Heart left ventricle (tissue), 13 donors: Measurements from ENCODE around the gene STK4.

Experiments
- POLR2A ChIP-seq, 2 donors: fragments of 450-650 bp; IDR thresholded peaks; one replicate each; pipeline ENCODE4 v1.6.1; 2017; ENCODE audit warnings: antibody characterized with exemption in 2 of 2, mild to moderate bottlenecking in 2 of 2, moderate library complexity in 2 of 2
- TF ChIP-seq, protein P1 (sequence below), 12 donors: fragments of 200-600 bp; sonication (generic) in 4 of 12; IDR thresholded peaks; one replicate each; pipeline versions ENCODE4 v1.5.0 to v1.8.0; 2018 to 2022; ENCODE audit warnings: antibody characterized with exemption in 12 of 12, mild to moderate bottlenecking in 5 of 12
- donor health status: ischemic (EF 13 %, LVEDD 7.1; RV severe dilation, severe dysfunction).
- donor health status: DM: no; HTN: yes; CAD: no.
- donor health status: DM: no; HTN: no; CAD: no.
- donor health status: ischemic (EF 25% LVEDD 6.9; RV normal size, moderate dysfunction).
- donor health status: ischemic (EF 25% LVEDD 5.7; RV mildly dilated, moderate dysfunction).
- donor health status: ischemic (EF 35%, LVEDD 5.7; RV mildly dilated, moderate dysfunction).
- donor health status: nonischemic (EF 11% LVEDD 7.7; RV severe dilation, severe dysfunction).
- donor health status: DM: yes; HTN: yes; CAD: no.
- donor health status: PGD.
- donor health status: ischemic (EF 29% LVEDD 5.4; RV normal size, mild dysfunction).
- donor health status: nonischemic (EF 23%, LVEDD 6.1; RV moderate dilation, normal function).

DNA sequence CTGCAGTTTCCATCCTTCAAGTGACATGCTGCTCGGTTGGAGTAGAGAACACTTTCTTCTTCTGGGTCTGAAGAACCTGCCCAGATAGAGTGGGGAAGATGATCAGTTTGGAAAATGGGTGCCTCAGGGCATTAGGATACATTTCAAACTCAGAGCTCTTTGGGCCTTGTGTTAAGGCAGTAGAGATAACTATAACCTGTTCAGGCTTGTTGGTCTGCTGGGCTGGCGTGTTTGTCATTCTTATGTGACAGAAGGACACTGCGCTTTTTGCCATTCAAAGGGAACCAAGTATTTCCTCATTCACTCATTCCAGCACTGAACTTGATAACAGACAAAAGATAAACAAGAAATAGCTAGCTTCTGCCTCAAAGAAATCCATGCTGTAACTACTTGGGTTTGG lies 9.9 kb upstream of the STK4 start:
- TF ChIP-seq, protein P1, sequence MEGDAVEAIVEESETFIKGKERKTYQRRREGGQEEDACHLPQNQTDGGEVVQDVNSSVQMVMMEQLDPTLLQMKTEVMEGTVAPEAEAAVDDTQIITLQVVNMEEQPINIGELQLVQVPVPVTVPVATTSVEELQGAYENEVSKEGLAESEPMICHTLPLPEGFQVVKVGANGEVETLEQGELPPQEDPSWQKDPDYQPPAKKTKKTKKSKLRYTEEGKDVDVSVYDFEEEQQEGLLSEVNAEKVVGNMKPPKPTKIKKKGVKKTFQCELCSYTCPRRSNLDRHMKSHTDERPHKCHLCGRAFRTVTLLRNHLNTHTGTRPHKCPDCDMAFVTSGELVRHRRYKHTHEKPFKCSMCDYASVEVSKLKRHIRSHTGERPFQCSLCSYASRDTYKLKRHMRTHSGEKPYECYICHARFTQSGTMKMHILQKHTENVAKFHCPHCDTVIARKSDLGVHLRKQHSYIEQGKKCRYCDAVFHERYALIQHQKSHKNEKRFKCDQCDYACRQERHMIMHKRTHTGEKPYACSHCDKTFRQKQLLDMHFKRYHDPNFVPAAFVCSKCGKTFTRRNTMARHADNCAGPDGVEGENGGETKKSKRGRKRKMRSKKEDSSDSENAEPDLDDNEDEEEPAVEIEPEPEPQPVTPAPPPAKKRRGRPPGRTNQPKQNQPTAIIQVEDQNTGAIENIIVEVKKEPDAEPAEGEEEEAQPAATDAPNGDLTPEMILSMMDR (IDR thresholded peaks at IDR 0.05) = no peak
- no peak for TF ChIP-seq POLR2A (IDR thresholded peaks at IDR 0.05)
